HepG2 (cell line): ENCODE measurements around the gene MDM4. TPM values are rescaled to one million over a fixed set of nuclear protein-coding genes. Genes with fewer than 3 reads are reported as not detected.

ENCODE experiments used
- ATAC-seq: fragments of 200-7000 bp; cut with Tn5 transposase; 3 replicates; pipeline ENCODE4 v1.9.1; 2020; ENCODE audit warnings: mild to moderate bottlenecking, moderate library complexity
- BruUV-seq: library from RNA; stranded (reverse); fragments of 400-500 nt; replicated peaks from 2 replicates; lab custom pipeline; 2021; lab: Mats Ljungman, UMichigan
- CTCF ChIA-PET: fragments of 300-600 bp; formaldehyde crosslinking; extraction: SDS; loops from one replicate; lab custom pipeline; 2021; ENCODE audit warnings: low total read pairs, inconsistent platforms, low intra/inter-chr PET ratio; lab: Yijun Ruan, JAX
- POLR2A ChIA-PET: fragments of 350-600 bp; sonication (Branson Sonifier 250); formaldehyde crosslinking; loops from one replicate; lab custom pipeline; 2020; ENCODE audit warnings: antibody characterized with exemption, inconsistent platforms; lab: Yijun Ruan, JAX
- DNase-seq: peaks from one replicate; pipeline ENCODE4 v3.0.0-alpha.2; 2015; ENCODE audit warnings: low spot score
- FAIRE-seq: peaks from 3 replicates; lab custom pipeline; 2011; peaks lifted over from hg19 to GRCh38; lab: Jason Lieb, UNC
- H2AFZ ChIP-seq: one replicate; pipeline ENCODE4 v1.6.1; 2011; ENCODE audit warnings: low read length, inconsistent platforms
- H3K27ac ChIP-seq: fragments of 300-600 bp; 3 replicates; pipeline ENCODE4 v1.8.0; 2011; ENCODE audit warnings: mixed run types, mild to moderate bottlenecking, mixed read lengths, low read length, inconsistent platforms; ENCODE audit not compliant: insufficient read depth; ENCODE audit errors: extremely low read length
- H3K27me3 ChIP-seq, 2 experiments: fragments of 200-600 bp in 1 of 2; 2 replicates in 1 of 2; 3 replicates in 1 of 2; pipeline versions ENCODE4 v1.6.0 to v1.8.0; 2011; ENCODE audit warnings: low read length in 2 of 2, mild to moderate bottlenecking in 2 of 2, moderate library complexity in 2 of 2, inconsistent platforms in 1 of 2; ENCODE audit not compliant: insufficient read depth in 2 of 2, control insufficient read depth in 1 of 2
- H3K36me3 ChIP-seq, 2 experiments: fragments of 200-600 bp in 1 of 2; replicated peaks in 1 of 2; 2 replicates in 1 of 2; 3 replicates in 1 of 2; pipeline versions ENCODE4 v1.5.1 to v1.8.0; 2011; ENCODE audit warnings: low read length in 2 of 2, inconsistent platforms in 1 of 2; ENCODE audit not compliant: insufficient read depth in 2 of 2, control insufficient read depth in 1 of 2
- H3K4me1 ChIP-seq: 2 replicates; pipeline ENCODE4 v1.5.1; 2012; ENCODE audit warnings: low read length, inconsistent platforms; ENCODE audit not compliant: insufficient read depth
- H3K4me2 ChIP-seq: 2 replicates; pipeline ENCODE4 v1.6.0; 2011; ENCODE audit warnings: low read depth, low read length, inconsistent platforms
- H3K4me3 ChIP-seq, 3 experiments: fragments of 200-600 bp in 1 of 3; sonication (generic), shearing (Covaris generic) in 1 of 3; replicated peaks in 1 of 3; 2 replicates each; pipeline ENCODE4 v1.5.1; 2011 to 2016; ENCODE audit warnings: low read length in 3 of 3, inconsistent platforms in 2 of 3, low read depth in 2 of 3, mild to moderate bottlenecking in 2 of 3, control low read depth in 1 of 3, mixed read lengths in 1 of 3; ENCODE audit not compliant: insufficient read depth in 1 of 3
- H3K79me2 ChIP-seq: one replicate; pipeline ENCODE4 v1.6.1; 2011; ENCODE audit warnings: low read length, inconsistent platforms; ENCODE audit not compliant: insufficient read depth
- H3K9ac ChIP-seq: 2 replicates; pipeline ENCODE4 v1.6.0; 2011; ENCODE audit warnings: mild to moderate bottlenecking, low read depth, low read length, inconsistent platforms; ENCODE audit not compliant: insufficient read depth
- H3K9me3 ChIP-seq: 2 replicates; pipeline ENCODE4 v1.5.1; 2012; ENCODE audit warnings: mild to moderate bottlenecking, low read length
- H4K20me1 ChIP-seq: 2 replicates; pipeline ENCODE4 v1.6.0; 2011; ENCODE audit warnings: inconsistent platforms, mild to moderate bottlenecking, low read length, moderate library complexity; ENCODE audit not compliant: insufficient read depth
- ARID3A ChIP-seq: IDR thresholded peaks from 2 replicates; pipeline ENCODE4 v1.6.1; 2012; ENCODE audit warnings: low read depth, low read length, improper control_type of control experiment
- DMAP1 ChIP-seq: IDR thresholded peaks from 2 replicates; pipeline ENCODE4 v1.6.1; 2016
- RAD21 ChIP-seq: fragments of 450-650 bp; formaldehyde crosslinking; IDR thresholded peaks from 2 replicates; pipeline ENCODE4 v1.5.0; 2020; ENCODE audit warnings: mild to moderate bottlenecking
- ZBTB33 ChIP-seq: sonication (generic); formaldehyde crosslinking; IDR thresholded peaks from 2 replicates; pipeline ENCODE4 v1.4.0; 2020; ENCODE audit warnings: missing genetic modification reagents
- ZBTB7B ChIP-seq: sonication (generic); formaldehyde crosslinking; IDR thresholded peaks from 2 replicates; pipeline ENCODE4 v1.4.0; 2020; ENCODE audit warnings: missing genetic modification reagents
- ZNF138 ChIP-seq: sonication (generic); formaldehyde crosslinking; IDR thresholded peaks from 2 replicates; pipeline ENCODE4 v1.5.0; 2020; ENCODE audit warnings: mild to moderate bottlenecking, low read depth, missing genetic modification reagents
- ZNF558 ChIP-seq: sonication (generic); formaldehyde crosslinking; IDR thresholded peaks from 2 replicates; pipeline ENCODE4 v1.9.0; 2022; ENCODE audit warnings: mild to moderate bottlenecking, missing genetic modification reagents, borderline replicate concordance
- WGBS: methylation state at CpG from one replicate; pipeline ENCODE4 v1.1.6; 2017; ENCODE audit warnings: low lambda C conversion rate; 5-methylcytosine and 5-hydroxymethylcytosine counted together
- in situ Hi-C: cut with HindIII; loops from 2 replicates; pipeline ENCODE4 v1.10.0; 2017; ENCODE audit warnings: low pct_unique_long_range_greater_than_20kb; ENCODE audit not compliant: extremely low pct_ligation_motif_present
- intact Hi-C: fragments of 100-400 bp; cut with micrococcal nuclease; formaldehyde crosslinking; loops from one replicate; pipeline ENCODE4 v1.10.0; 2022; ENCODE audit not compliant: unreplicated experiment
- polyA plus RNA-seq, 8 experiments: library from polyadenylated mRNA; depleted of rRNA in 3 of 8; stranded (reverse) in 7 of 8; unstranded in 1 of 8; fragments of >200 nt; fragmentation: Illumina TruSeq in 4 of 8; extraction: Trizol in 4 of 8; gene quantifications; 2 replicates each; pipeline versions ENCODE4 v1.2.1 to v1.2.3, GENCODE V29; 2011 to 2016; ENCODE audit warnings: low read depth in 4 of 8, missing spikeins in 1 of 8, mixed read lengths in 1 of 8; ENCODE audit not compliant: insufficient read depth in 1 of 8
- total RNA-seq, 5 experiments: library from RNA; depleted of rRNA; stranded (reverse); fragments of >200 nt; fragmentation: Illumina TruSeq; extraction: Trizol; gene quantifications; 2 replicates each; pipeline ENCODE4 v1.2.3, GENCODE V29; 2016; ENCODE audit warnings: low read depth in 1 of 5
- TF ChIP-seq, protein P1 (sequence below): sonication (generic); formaldehyde crosslinking; IDR thresholded peaks from 2 replicates; pipeline ENCODE4 v1.8.0; 2022; ENCODE audit warnings: mild to moderate bottlenecking, missing genetic modification reagents, moderate library complexity
- TF ChIP-seq, protein P2 (sequence below): IDR thresholded peaks from 2 replicates; pipeline ENCODE4 v1.6.1; 2012; ENCODE audit warnings: low read length, improper control_type of control experiment

The MDM4 gene
- total and polyA plus RNA-seq, 2 of the 13 experiments (the other 11 are each of a cell fraction or from before 2014, with no cell fraction given), result 14.9 to 19.0 TPM

GRCh38 chr1:204476563-204476962 is 39.6 kb upstream of the MDM4 start:
- Histone ChIP-seq H4K20me1 (no peaks in the 10 kb centered on the region), H3K4me3 (no peak overlapping the region), H3K9ac (no peak overlapping the region), H3K27me3 (no peaks in the 10 kb centered on the region), H3K27ac (no peak overlapping the region), H3K4me1 (peaks cover 13% of the 10 kb centered on the region), H3K79me2 (no peaks in the 10 kb centered on the region), H3K9me3 (no peaks in the 10 kb centered on the region), H3K36me3 (no peaks in the 10 kb centered on the region), H3K4me2 (no peak overlapping the region), H2AFZ (no peak overlapping the region)
- peak; percentile 54 for ATAC-seq
- no peak for DNase-seq
- intact Hi-C loops (loop anchor here (1.0 kb wide), 1 partner anchor 27 kb away; no protein-coding TSS in a partner anchor), in situ Hi-C loops (no loop called here)
- 76% methylated on average over 5 of the region's 5 CpGs for WGBS
- ChIA-PET POLR2A (no interaction called here), CTCF (no interaction called here)
- FAIRE-seq, result no peak
- TF ChIP-seq ZNF138 (CRISPR knock-in tag) (no peak), RAD21 (CRISPR knock-in tag) (peak; percentile 22; the same call in 1 of the 2 replicates)
- BruUV-seq, result no TSS peak

DNA sequence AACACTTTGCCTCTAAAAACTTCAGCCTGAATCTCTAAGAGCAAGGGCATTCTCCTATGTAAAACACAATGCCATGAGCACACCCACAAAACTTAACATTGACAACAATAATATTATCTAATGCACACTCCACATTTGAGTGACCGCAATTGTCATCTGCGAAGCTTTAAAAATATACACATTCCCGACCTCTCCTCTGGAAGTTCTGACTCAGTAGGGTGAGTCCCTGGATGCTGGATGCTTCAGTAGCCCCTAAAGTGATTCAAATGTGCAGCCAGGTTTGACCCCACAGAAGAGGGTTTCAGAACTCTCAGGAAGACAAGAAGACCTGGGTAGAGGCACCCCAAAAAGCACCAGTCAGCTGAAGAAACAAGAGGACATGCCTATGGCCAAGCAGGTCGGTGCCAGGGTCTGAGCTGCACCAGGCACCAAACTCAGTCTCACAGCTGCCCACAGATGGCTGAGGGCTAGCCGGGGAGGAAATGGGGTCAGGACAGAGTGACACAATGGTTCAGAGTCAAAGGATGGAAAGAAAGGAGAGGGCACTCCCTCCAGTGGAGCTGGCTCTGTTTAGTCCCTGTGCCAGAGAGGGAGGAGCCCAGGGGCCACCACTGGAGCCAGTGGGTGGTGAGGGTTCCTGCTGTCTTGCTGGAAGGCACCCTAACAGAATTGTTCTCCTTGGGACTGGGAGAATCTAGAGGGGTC is 39.0 kb upstream of the MDM4 start:
- WGBS, result 70% methylated on average over 5 of the region's 5 CpGs
- Histone ChIP-seq H3K4me1 (peaks cover 13% of the 10 kb centered on the region), H3K9me3 (no peaks in the 10 kb centered on the region), H3K27me3 (no peaks in the 10 kb centered on the region), H3K27ac (no peak overlapping the region), H3K79me2 (no peaks in the 10 kb centered on the region), H3K4me3 (no peak overlapping the region), H3K9ac (no peak overlapping the region), H3K4me2 (no peak overlapping the region), H4K20me1 (no peaks in the 10 kb centered on the region), H2AFZ (no peak overlapping the region), H3K36me3 (no peaks in the 10 kb centered on the region)
- FAIRE-seq (no peak), DNase-seq (no peak), ATAC-seq (peak; percentile 40; the same call in 2 of the 3 replicates)
- no TSS peak for BruUV-seq
- CTCF ChIA-PET, result no interaction called here
- intact Hi-C loops (no loop called here), in situ Hi-C loops (no loop called here)
- POLR2A ChIA-PET, result no interaction called here
- TF ChIP-seq, protein P1, sequence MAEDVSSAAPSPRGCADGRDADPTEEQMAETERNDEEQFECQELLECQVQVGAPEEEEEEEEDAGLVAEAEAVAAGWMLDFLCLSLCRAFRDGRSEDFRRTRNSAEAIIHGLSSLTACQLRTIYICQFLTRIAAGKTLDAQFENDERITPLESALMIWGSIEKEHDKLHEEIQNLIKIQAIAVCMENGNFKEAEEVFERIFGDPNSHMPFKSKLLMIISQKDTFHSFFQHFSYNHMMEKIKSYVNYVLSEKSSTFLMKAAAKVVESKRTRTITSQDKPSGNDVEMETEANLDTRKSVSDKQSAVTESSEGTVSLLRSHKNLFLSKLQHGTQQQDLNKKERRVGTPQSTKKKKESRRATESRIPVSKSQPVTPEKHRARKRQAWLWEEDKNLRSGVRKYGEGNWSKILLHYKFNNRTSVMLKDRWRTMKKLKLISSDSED (CRISPR knock-in tag), result no peak
- TF ChIP-seq ZBTB33 (CRISPR knock-in tag), result no peak
- TF ChIP-seq ZBTB7B (CRISPR knock-in tag), result no peak
- TF ChIP-seq, protein P2, sequence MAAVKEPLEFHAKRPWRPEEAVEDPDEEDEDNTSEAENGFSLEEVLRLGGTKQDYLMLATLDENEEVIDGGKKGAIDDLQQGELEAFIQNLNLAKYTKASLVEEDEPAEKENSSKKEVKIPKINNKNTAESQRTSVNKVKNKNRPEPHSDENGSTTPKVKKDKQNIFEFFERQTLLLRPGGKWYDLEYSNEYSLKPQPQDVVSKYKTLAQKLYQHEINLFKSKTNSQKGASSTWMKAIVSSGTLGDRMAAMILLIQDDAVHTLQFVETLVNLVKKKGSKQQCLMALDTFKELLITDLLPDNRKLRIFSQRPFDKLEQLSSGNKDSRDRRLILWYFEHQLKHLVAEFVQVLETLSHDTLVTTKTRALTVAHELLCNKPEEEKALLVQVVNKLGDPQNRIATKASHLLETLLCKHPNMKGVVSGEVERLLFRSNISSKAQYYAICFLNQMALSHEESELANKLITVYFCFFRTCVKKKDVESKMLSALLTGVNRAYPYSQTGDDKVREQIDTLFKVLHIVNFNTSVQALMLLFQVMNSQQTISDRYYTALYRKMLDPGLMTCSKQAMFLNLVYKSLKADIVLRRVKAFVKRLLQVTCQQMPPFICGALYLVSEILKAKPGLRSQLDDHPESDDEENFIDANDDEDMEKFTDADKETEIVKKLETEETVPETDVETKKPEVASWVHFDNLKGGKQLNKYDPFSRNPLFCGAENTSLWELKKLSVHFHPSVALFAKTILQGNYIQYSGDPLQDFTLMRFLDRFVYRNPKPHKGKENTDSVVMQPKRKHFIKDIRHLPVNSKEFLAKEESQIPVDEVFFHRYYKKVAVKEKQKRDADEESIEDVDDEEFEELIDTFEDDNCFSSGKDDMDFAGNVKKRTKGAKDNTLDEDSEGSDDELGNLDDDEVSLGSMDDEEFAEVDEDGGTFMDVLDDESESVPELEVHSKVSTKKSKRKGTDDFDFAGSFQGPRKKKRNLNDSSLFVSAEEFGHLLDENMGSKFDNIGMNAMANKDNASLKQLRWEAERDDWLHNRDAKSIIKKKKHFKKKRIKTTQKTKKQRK, result no peak
- no peak for TF ChIP-seq ZNF558 (CRISPR knock-in tag)
- TF ChIP-seq DMAP1, result no peak
- no peak for TF ChIP-seq ARID3A
